Right atrium auricular region (tissue), 2 donors: Measurements from ENCODE around the gene KAZN. TPM values are rescaled to one million over a fixed set of nuclear protein-coding genes. Genes with fewer than 3 reads are reported as not detected.

ENCODE experiments used
- DNase-seq: peaks from one replicate; pipeline ENCODE4 v3.0.0-alpha.2; 2019; ENCODE audit warnings: low spot score
- H3K27ac ChIP-seq, 2 donors: fragments of 200-600 bp; sonication (generic); 1 replicate in 1 of 2; 2 replicates in 1 of 2; pipeline ENCODE4 v1.5.1; 2016 to 2019
- H3K27me3 ChIP-seq, 2 donors: fragments of 200-600 bp; sonication (generic); one replicate each; pipeline versions ENCODE4 v1.5.1 to v1.6.0; 2017 to 2019
- H3K36me3 ChIP-seq: fragments of 200-600 bp; sonication (generic); one replicate; pipeline ENCODE4 v1.5.1; 2016
- H3K4me1 ChIP-seq, 2 donors: fragments of 200-600 bp; sonication (generic); one replicate each; pipeline versions ENCODE4 v1.5.1 to v1.6.0; 2017 to 2019
- H3K4me3 ChIP-seq, 2 donors: fragments of 200-600 bp; sonication (generic); 1 replicate in 1 of 2; 2 replicates in 1 of 2; pipeline ENCODE4 v1.5.1; 2017 to 2019; ENCODE audit warnings: mild to moderate bottlenecking in 1 of 2, moderate library complexity in 1 of 2
- H3K9me3 ChIP-seq, 2 donors: fragments of 200-600 bp; sonication (generic); one replicate each; pipeline ENCODE4 v1.5.1; 2019
- total RNA-seq, 2 donors: library from RNA; depleted of rRNA; stranded (reverse); fragments of >200 nt; gene quantifications; one replicate each; pipeline ENCODE4 v1.1.0, GENCODE V29; 2016
- TF ChIP-seq, protein P1 (sequence below), 2 donors: fragments of 200-600 bp; sonication (generic); IDR thresholded peaks; one replicate each; pipeline ENCODE4 v1.5.1; 2019; ENCODE audit warnings: antibody characterized with exemption in 2 of 2

Gene KAZN
- total RNA-seq, 2 donors from 2014 or later, result 3.9 to 6.8 TPM

DNA sequence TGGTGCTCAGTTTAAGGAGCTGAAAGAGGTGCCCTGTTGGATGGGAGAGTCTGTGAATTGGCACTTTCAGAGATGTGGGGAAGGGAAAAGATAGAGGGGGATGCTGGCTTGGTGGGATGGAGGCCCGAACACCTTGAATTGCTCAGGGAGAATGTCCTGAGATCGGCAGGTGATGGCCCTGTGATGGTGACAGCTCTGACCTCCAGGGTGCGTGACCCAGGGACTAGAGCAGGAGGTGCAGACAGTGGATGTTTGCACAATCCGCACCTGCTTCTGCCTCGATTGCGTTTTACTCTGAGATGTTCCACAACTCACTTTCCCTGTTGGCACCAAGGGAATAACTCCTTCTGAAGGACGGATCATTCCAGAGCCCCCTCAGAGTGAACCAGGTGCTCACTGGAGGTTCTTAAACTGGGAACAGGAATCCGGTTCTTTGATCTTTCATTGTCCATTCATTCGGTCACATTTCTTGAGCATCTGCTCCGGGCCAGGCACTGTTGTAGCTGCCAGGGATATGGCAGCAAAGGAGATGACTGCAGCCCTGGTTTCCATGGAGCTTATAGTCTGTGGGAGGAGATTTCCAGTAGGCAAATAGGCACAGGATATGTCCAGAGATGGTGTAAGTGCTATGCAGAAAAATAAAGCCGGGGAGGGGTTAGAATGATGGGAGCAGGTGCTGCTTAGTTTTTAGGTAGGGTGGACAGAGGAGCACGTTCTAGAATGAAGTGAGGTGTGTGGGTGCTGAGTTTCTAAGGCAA, 328.5 kb downstream of the KAZN start:
- Histone ChIP-seq H3K4me3 (no peak overlapping the region), H3K27ac (no peak overlapping the region), H3K27me3 (no peaks in the 10 kb centered on the region), H3K36me3 (no peaks in the 10 kb centered on the region), H3K9me3 (no peaks in the 10 kb centered on the region), H3K4me1 (peaks cover 0 to 29% of the 10 kb centered on the region in 2 donors)
- TF ChIP-seq, protein P1, sequence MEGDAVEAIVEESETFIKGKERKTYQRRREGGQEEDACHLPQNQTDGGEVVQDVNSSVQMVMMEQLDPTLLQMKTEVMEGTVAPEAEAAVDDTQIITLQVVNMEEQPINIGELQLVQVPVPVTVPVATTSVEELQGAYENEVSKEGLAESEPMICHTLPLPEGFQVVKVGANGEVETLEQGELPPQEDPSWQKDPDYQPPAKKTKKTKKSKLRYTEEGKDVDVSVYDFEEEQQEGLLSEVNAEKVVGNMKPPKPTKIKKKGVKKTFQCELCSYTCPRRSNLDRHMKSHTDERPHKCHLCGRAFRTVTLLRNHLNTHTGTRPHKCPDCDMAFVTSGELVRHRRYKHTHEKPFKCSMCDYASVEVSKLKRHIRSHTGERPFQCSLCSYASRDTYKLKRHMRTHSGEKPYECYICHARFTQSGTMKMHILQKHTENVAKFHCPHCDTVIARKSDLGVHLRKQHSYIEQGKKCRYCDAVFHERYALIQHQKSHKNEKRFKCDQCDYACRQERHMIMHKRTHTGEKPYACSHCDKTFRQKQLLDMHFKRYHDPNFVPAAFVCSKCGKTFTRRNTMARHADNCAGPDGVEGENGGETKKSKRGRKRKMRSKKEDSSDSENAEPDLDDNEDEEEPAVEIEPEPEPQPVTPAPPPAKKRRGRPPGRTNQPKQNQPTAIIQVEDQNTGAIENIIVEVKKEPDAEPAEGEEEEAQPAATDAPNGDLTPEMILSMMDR (IDR thresholded peaks at IDR 0.05), result no peak
- no peak for DNase-seq

DNA sequence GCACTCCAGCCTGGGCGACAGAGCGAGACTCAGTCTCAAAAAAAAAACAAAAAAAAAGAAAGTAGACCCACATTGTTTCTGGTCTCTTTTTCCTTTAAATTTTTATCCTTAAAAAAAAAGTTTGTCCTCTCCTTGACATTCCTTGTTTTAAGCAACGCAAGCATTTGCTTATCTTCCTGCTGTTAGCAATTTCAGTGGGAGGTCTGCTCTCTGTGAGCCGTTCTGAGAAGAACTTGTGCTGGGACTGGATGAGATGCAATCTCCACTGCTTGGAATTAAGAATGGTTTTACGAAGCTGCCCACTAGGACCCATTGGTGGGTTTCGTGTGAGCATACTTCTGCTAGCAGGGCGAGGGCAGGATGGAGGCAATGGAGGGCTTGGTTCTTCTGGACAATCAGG, 329.9 kb downstream of the KAZN start:
- H3K9me3 ChIP-seq, result no peaks in the 10 kb centered on the region
- H3K4me1 ChIP-seq, result peaks cover 0 to 29% of the 10 kb centered on the region in 2 donors
- DNase-seq, result no peak
- H3K27ac ChIP-seq, result no peak overlapping the region
- H3K4me3 ChIP-seq, result no peak overlapping the region
- H3K27me3 ChIP-seq, result no peaks in the 10 kb centered on the region
- H3K36me3 ChIP-seq, result no peaks in the 10 kb centered on the region
- TF ChIP-seq, protein P1 (IDR thresholded peaks at IDR 0.05), result no peak

DNA sequence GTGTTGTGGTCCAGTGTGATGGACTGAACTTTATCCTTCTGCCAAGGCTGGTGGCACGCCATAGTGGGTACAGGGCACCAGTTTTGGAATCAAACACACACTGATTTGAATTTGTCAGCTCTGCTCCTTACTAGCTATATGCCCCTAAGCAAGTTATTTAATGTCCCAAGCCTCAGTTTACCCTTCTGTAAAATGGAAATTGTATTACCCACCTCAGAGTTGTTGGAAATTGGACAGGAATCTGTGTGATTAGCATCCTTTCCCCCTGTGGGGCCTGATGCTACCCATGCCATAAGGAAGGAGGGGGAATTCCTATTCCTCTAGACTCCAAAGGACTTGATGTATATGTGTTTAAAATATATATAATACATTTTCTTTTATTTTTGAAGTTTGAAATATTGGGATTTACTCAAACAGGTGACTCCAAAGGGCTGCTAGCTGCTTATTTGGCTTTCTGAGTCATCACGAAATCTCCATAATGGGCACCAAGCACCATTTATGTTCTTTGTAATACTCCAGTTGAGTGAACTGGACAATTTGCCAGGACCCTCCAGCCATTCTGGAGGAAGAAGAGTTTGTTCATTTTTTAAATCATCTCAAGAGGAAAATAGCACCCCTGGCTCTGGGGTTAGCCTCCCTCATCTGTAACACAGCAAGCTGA, 330.5 kb downstream of the KAZN start:
- H3K4me3 ChIP-seq, result peak overlapping the region in 1 of 2 donors; percentile 33
- peak overlapping the region; percentile 41 for H3K27ac ChIP-seq
- H3K9me3 ChIP-seq, result no peaks in the 10 kb centered on the region
- H3K27me3 ChIP-seq, result no peaks in the 10 kb centered on the region
- TF ChIP-seq, protein P1 (IDR thresholded peaks at IDR 0.05), result no peak
- peaks cover 0 to 26% of the 10 kb centered on the region in 2 donors for H3K4me1 ChIP-seq
- H3K36me3 ChIP-seq, result no peaks in the 10 kb centered on the region
- no peak for DNase-seq

DNA sequence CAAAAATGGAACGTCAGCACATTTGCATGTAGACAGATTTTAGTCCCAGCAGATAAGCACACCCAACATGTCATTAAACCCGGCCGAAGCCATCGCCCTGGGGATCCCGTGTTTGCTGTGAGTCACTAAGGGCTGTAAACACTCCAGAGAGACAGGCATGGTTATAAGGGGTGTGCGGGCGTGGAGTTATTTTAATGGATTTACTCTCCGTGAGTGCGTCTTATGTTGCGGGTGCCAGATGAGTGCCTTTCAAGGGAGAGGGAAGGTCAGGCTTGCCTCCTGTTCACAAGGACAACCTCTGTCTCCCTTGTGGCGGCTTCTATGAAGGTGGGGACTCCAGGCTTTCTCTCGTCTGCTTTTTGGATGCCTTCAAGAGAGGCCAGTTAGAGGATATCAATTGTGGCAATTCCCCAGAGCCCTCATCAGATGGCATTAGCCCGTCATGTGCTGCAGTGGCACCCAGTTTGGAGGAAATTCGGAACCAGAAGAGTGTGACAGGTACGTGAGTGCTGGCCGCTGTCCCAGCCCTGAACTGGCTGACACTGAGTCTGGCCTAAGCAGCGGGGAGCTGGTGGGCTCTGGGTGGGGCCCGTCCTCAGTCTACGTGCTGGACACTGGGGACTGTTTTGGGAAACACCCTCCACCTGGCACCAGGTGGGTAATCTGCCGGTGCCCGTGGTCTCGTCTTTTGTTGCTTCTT, 331.2 kb downstream of the KAZN start:
- Histone ChIP-seq H3K36me3 (no peaks in the 10 kb centered on the region), H3K9me3 (no peaks in the 10 kb centered on the region), H3K27me3 (no peaks in the 10 kb centered on the region), H3K4me1 (peaks cover 0 to 24% of the 10 kb centered on the region in 2 donors), H3K27ac (peak overlapping the region; percentile 41), H3K4me3 (peak overlapping the region; percentile 3 to 33)
- DNase-seq, result no peak
- TF ChIP-seq, protein P1 (IDR thresholded peaks at IDR 0.05), result no peak

DNA sequence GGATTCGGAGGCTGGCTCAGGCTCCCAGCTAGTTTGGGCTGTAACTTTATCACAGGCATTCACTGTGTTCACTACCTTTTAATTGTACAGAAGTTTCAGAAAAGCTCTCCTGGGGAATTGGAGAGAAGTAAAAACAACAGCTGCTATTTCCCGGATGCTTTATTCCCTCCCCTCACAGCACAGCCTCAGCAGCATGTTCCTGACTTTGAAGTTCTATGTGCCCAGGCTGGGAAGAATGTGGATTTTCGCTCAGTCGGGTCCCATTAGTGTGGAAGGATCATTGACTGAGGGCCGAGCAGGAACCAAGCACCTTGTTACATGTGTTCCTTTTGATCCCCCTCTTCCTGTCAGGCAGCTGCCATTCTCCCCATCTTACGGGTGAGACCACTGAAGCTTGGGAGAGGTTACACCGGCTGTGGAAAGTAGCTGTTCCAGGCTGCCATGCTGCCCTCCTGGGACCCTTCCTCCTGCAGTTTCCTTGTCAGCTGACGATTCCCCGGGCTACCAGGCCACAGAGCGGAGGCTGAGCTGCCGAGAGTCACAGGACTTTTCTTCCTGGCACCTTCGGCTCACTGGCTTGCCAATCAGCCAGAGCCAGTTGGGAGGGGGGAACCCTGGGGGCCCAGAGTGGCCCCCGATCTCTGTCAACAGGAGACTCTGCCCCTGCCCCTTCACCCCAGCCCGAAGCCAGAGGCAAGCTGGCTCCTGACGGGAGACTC, 331.9 kb downstream of the KAZN start:
- no peaks in the 10 kb centered on the region for H3K27me3 ChIP-seq
- DNase-seq, result no peak
- H3K4me3 ChIP-seq, result peak overlapping the region; percentile 3 to 33
- H3K27ac ChIP-seq, result peak overlapping the region; percentile 41
- H3K9me3 ChIP-seq, result no peaks in the 10 kb centered on the region
- H3K36me3 ChIP-seq, result no peaks in the 10 kb centered on the region
- TF ChIP-seq, protein P1 (IDR thresholded peaks at IDR 0.05), result no peak
- H3K4me1 ChIP-seq, result peaks cover 0 to 17% of the 10 kb centered on the region in 2 donors
